Measurements from ENCODE around the gene HGF.

- TF ChIP-seq REST (IDR thresholded peaks at IDR 0.05; ENCODE audit: low read depth, low read length) (no peak), CTCF (IDR thresholded peaks at IDR 0.05) (no peak), RAD21 (IDR thresholded peaks at IDR 0.05; ENCODE audit: low read length) (no peak)
These were observed 89.7 kb downstream of the HGF start for GRCh38 chr7:81680120-81680519.

Data from SK-N-SH (cell line).